H1 (cell line): ENCODE measurements around the gene FERMT1. TPM values are rescaled to one million over a fixed set of nuclear protein-coding genes. Genes with fewer than 3 reads are reported as not detected.

Experiments
- CTCF ChIA-PET: fragments of 300-600 bp; sonication (Branson Sonifier 250); formaldehyde crosslinking; loops from one replicate; lab custom pipeline; 2021; ENCODE audit not compliant: partially characterized antibody; lab: Charles Lee
- POLR2A ChIA-PET: fragments of 300-600 bp; sonication (Branson Sonifier 250); formaldehyde crosslinking; loops from one replicate; lab custom pipeline; 2021; ENCODE audit warnings: inconsistent platforms; ENCODE audit not compliant: partially characterized antibody; lab: Charles Lee
- DNase-seq, 2 experiments: peaks; one replicate each; pipeline versions ENCODE4 v3.0.0 to v3.0.0-alpha.2; 2010 to 2022; ENCODE audit warnings: low spot score in 2 of 2, low read depth in 1 of 2, mixed read lengths in 1 of 2
- FAIRE-seq: peaks from 2 replicates; lab custom pipeline; 2011; peaks lifted over from hg19 to GRCh38; lab: Jason Lieb, UNC
- H2AFZ ChIP-seq: 2 replicates; pipeline ENCODE4 v1.8.1; 2012; ENCODE audit warnings: low read length, inconsistent platforms
- H2AK5ac ChIP-seq: 2 replicates; pipeline ENCODE4 v1.6.1; 2013; ENCODE audit warnings: low read depth, low read length
- H2BK120ac ChIP-seq: replicated peaks from 2 replicates; pipeline ENCODE3; 2013; ENCODE audit warnings: low read depth, low read length, inconsistent platforms
- H2BK12ac ChIP-seq: 2 replicates; pipeline ENCODE4 v1.6.1; 2013; ENCODE audit warnings: low read depth, low read length
- H2BK15ac ChIP-seq: 2 replicates; pipeline ENCODE4 v1.6.1; 2013; ENCODE audit warnings: low read length
- H2BK20ac ChIP-seq: 2 replicates; pipeline ENCODE4 v1.6.1; 2013; ENCODE audit warnings: low read length
- H2BK5ac ChIP-seq: 2 replicates; pipeline ENCODE4 v1.6.1; 2013; ENCODE audit warnings: low read depth, low read length
- H3K14ac ChIP-seq: 2 replicates; pipeline ENCODE4 v1.6.1; 2013; ENCODE audit warnings: inconsistent platforms; ENCODE audit not compliant: insufficient read length
- H3K18ac ChIP-seq: 2 replicates; pipeline ENCODE4 v1.6.1; 2013; ENCODE audit warnings: low read length; ENCODE audit errors: extremely low read depth
- H3K23ac ChIP-seq: 2 replicates; pipeline ENCODE4 v1.6.1; 2013; ENCODE audit warnings: inconsistent platforms; ENCODE audit not compliant: insufficient read length
- H3K23me2 ChIP-seq: 2 replicates; pipeline ENCODE4 v1.6.1; 2013; ENCODE audit warnings: low read depth, low read length
- H3K27ac ChIP-seq: 2 replicates; pipeline ENCODE4 v1.6.1; 2011; ENCODE audit warnings: low read depth, low read length, inconsistent platforms
- H3K27me3 ChIP-seq, 4 experiments: replicated peaks in 1 of 4; 1 replicate in 1 of 4; 2 replicates in 3 of 4; pipeline versions ENCODE4 v1.6.1 to v1.8.1; 2011 to 2013; ENCODE audit warnings: low read length in 3 of 4, mild to moderate bottlenecking in 3 of 4, inconsistent platforms in 2 of 4, mixed read lengths in 2 of 4, moderate library complexity in 1 of 4; ENCODE audit not compliant: control insufficient read depth in 3 of 4, insufficient read depth in 3 of 4; ENCODE audit errors: extremely low read depth in 1 of 4
- H3K36me3 ChIP-seq, 4 experiments: 2 replicates each; pipeline versions ENCODE4 v1.6.1 to v1.8.1; 2011 to 2013; ENCODE audit warnings: mild to moderate bottlenecking in 4 of 4, low read length in 3 of 4, moderate library complexity in 2 of 4, control low read depth in 1 of 4, inconsistent platforms in 1 of 4; ENCODE audit not compliant: insufficient read depth in 4 of 4, control insufficient read depth in 2 of 4
- H3K4ac ChIP-seq: replicated peaks from 2 replicates; pipeline ENCODE3; 2013; ENCODE audit warnings: low read length, low read depth, mixed read lengths, inconsistent platforms; ENCODE audit not compliant: insufficient read length
- H3K4me1 ChIP-seq, 4 experiments: replicated peaks in 1 of 4; 1 replicate in 1 of 4; 2 replicates in 3 of 4; pipeline versions ENCODE4 v1.6.1 to v1.8.1; 2011 to 2013; ENCODE audit warnings: low read length in 3 of 4, inconsistent platforms in 2 of 4, mixed read lengths in 1 of 4; ENCODE audit not compliant: insufficient read depth in 4 of 4, control insufficient read depth in 3 of 4
- H3K4me2 ChIP-seq, 2 experiments: 2 replicates each; pipeline versions ENCODE4 v1.6.1 to v1.8.1; 2011 to 2013; ENCODE audit warnings: low read depth in 2 of 2, low read length in 2 of 2, control low read depth in 1 of 2, inconsistent platforms in 1 of 2, mild to moderate bottlenecking in 1 of 2; ENCODE audit not compliant: insufficient read depth in 1 of 2
- H3K4me3 ChIP-seq, 4 experiments: fragments of 200-600, 300-600 bp in 1 of 4; sonication (generic), shearing (Covaris generic), sonication (Bioruptor Twin) in 1 of 4; 2 replicates each; pipeline versions ENCODE4 v1.5.1 to v1.8.1; 2011 to 2016; ENCODE audit warnings: low read length in 4 of 4, low read depth in 3 of 4, control low read depth in 2 of 4, inconsistent platforms in 2 of 4, mild to moderate bottlenecking in 2 of 4, mixed read lengths in 1 of 4, moderate library complexity in 1 of 4; ENCODE audit not compliant: insufficient read depth in 2 of 4; ENCODE audit errors: extremely low read depth in 1 of 4
- H3K56ac ChIP-seq: replicated peaks from 2 replicates; pipeline ENCODE3; 2013; ENCODE audit warnings: low read depth, mild to moderate bottlenecking, mixed read lengths, low read length, inconsistent platforms; ENCODE audit not compliant: insufficient read length
- H3K79me1 ChIP-seq: 2 replicates; pipeline ENCODE4 v1.6.1; 2013; ENCODE audit warnings: low read depth, low read length, control low read depth
- H3K79me2 ChIP-seq, 2 experiments: 2 replicates each; pipeline versions ENCODE4 v1.6.1 to v1.8.1; 2012 to 2013; ENCODE audit warnings: low read length in 2 of 2, mild to moderate bottlenecking in 2 of 2, inconsistent platforms in 1 of 2; ENCODE audit not compliant: insufficient read depth in 2 of 2, control insufficient read depth in 1 of 2
- H3K9ac ChIP-seq, 4 experiments: replicated peaks in 1 of 4; 1 replicate in 1 of 4; 2 replicates in 3 of 4; pipeline versions ENCODE4 v1.6.1 to v1.8.1; 2011 to 2013; ENCODE audit warnings: low read depth in 3 of 4, low read length in 3 of 4, control low read depth in 2 of 4, mild to moderate bottlenecking in 2 of 4, moderate library complexity in 2 of 4, inconsistent platforms in 1 of 4; ENCODE audit errors: extremely low read depth in 1 of 4
- H3K9me3 ChIP-seq, 2 experiments: 2 replicates each; pipeline versions ENCODE4 v1.6.1 to v1.8.1; 2012 to 2013; ENCODE audit warnings: mild to moderate bottlenecking in 2 of 2, moderate library complexity in 2 of 2, control low read depth in 1 of 2, inconsistent platforms in 1 of 2, low read depth in 1 of 2, low read length in 1 of 2, mixed read lengths in 1 of 2; ENCODE audit not compliant: insufficient read depth in 2 of 2
- H4K20me1 ChIP-seq, 2 experiments: replicated peaks in 1 of 2; 2 replicates each; pipeline versions ENCODE3 to v1.8.1; 2011 to 2013; ENCODE audit warnings: inconsistent platforms in 2 of 2, low read length in 2 of 2, mild to moderate bottlenecking in 1 of 2; ENCODE audit not compliant: insufficient read depth in 2 of 2, control insufficient read depth in 1 of 2
- H4K5ac ChIP-seq: 2 replicates; pipeline ENCODE4 v1.6.1; 2013; ENCODE audit warnings: low read length, low read depth, mixed read lengths, inconsistent platforms; ENCODE audit not compliant: insufficient read length
- H4K8ac ChIP-seq: 2 replicates; pipeline ENCODE4 v1.8.0; 2013; ENCODE audit warnings: mild to moderate bottlenecking, moderate library complexity, low read length, inconsistent platforms; ENCODE audit not compliant: insufficient read depth; ENCODE audit errors: extremely low read depth
- H4K91ac ChIP-seq: replicated peaks from 2 replicates; pipeline ENCODE3; 2013; ENCODE audit warnings: low read length, mixed read lengths, inconsistent platforms; ENCODE audit not compliant: insufficient read length
- JUND ChIP-seq: IDR thresholded peaks from 2 replicates; pipeline ENCODE4 v1.6.1; 2011; ENCODE audit warnings: mild to moderate bottlenecking, improper control_type of control experiment, low read length
- SIN3A ChIP-seq, 2 experiments: IDR thresholded peaks in 1 of 2; conservative IDR thresholded peaks in 1 of 2; 2 replicates each; pipeline ENCODE4 v1.6.1; 2011 to 2012; ENCODE audit warnings: low read length in 2 of 2, improper control_type of control experiment in 1 of 2, low read depth in 1 of 2, mild to moderate bottlenecking in 1 of 2
- SP4 ChIP-seq: IDR thresholded peaks from 2 replicates; pipeline ENCODE4 v1.6.1; 2012; ENCODE audit warnings: low read length, inconsistent platforms
- WGBS, 2 experiments: shearing (Covaris generic) in 1 of 2; methylation state at CpG; one replicate each; pipeline versions ENCODE4 v1.1.6 to v1.1.7; 2013 to 2015; ENCODE audit warnings: low lambda C conversion rate in 2 of 2, mixed read lengths in 2 of 2, inconsistent platforms in 1 of 2, low coverage in 1 of 2, missing lambda C conversion rate in 1 of 2; ENCODE audit not compliant: insufficient replicate concordance in 2 of 2, insufficient coverage in 1 of 2, insufficient read length in 1 of 2; ENCODE audit errors: extremely low coverage in 1 of 2, missing lambda C conversion rate in 1 of 2; 5-methylcytosine and 5-hydroxymethylcytosine counted together
- polyA plus RNA-seq, 7 experiments: library from polyadenylated mRNA; depleted of rRNA in 3 of 7; stranded (reverse) in 5 of 7; unstranded in 2 of 7; fragments of >200 nt in 5 of 7; fragments of 200-250 nt in 2 of 7; gene quantifications; 1 replicate in 5 of 7; 2 replicates in 1 of 7; 4 replicates in 1 of 7; pipeline versions ENCODE4 v1.2.1 to v1.2.3, GENCODE V29; 2011 to 2013; ENCODE audit warnings: missing spikeins in 2 of 7, mixed read lengths in 2 of 7
- total RNA-seq: library from RNA; stranded (reverse); fragmentation: NEBNext Ultra II Directional; extraction: Animal tissue kit (Norgen Biotek cat#: 25700); gene quantifications from 2 replicates; pipeline ENCODE4 v1.2.1, GENCODE V29; 2021

FERMT1 gene
- total and polyA plus RNA-seq, 2 of the 8 experiments (the other 6 are each of a cell fraction or from before 2014, with no cell fraction given), result 4.2 to 17.8 TPM

DNA sequence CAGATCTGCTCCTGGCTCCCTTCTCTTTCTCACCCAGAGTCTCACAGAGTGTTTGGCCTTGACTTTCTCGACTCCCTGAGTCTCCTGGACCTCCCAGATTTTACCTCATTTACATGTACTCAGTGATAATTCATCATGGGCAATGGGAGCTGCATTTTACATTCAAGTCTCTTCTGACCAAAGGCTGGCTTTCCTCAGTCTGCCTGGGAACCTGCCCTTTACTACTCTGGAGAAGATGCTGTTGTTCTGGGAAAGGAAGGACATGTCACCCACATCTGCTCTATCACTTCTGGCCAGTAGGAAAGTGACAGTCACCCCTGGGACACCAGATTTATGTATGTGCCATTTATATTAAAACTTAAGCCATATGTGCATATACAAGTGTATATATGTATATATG is 76.4 kb downstream of the FERMT1 start:
- Histone ChIP-seq H3K79me2 (no peaks in the 10 kb centered on the region), H3K9me3 (no peaks in the 10 kb centered on the region), H3K36me3 (peaks cover 0 to under 1% (median 0%) of the 10 kb centered on the region in 4 experiments; a peak in 2 of 8 replicates), H3K27ac (no peak overlapping the region)
- WGBS, 2 experiments, result 75% methylated on average over 1 of the region's 1 CpG; no CpG with 5 or more reads in 1 of the 2 experiments
- CTCF ChIA-PET, result interaction anchor here (0.6 to 1.3 kb wide), 3 partner anchors 10 to 110 kb away, joined by 3 to 4 read pairs (median 4); no protein-coding TSS in a partner anchor
- TF ChIP-seq SP4 (no peak), SIN3A (conservative IDR thresholded peaks at IDR 0.05 in 1 of 2, IDR thresholded peaks at IDR 0.05 in 1 of 2; ENCODE audit: low read depth in 1 of 2, low read length in 2 of 2) (no peak), JUND (no peak)
- TF ChIP-seq, all 59 proteins: peak for 0
- Histone ChIP-seq H2BK120ac (no peak overlapping the region), H2BK12ac (no peak overlapping the region), H2BK20ac (no peak overlapping the region), H3K4me2 (no peak overlapping the region), H2BK5ac (no peak overlapping the region), H3K4me3 (no peak overlapping the region), H3K18ac (no peak overlapping the region), H3K14ac (no peak overlapping the region), H3K9ac (no peak overlapping the region), H4K91ac (no peak overlapping the region), H3K23ac (no peak overlapping the region), H2BK15ac (no peak overlapping the region), H4K8ac (no peak overlapping the region), H3K4ac (no peak overlapping the region), H4K5ac (no peak overlapping the region), H2AFZ (no peak overlapping the region), H3K79me1 (no peaks in the 10 kb centered on the region), H4K20me1 (no peaks in the 10 kb centered on the region), H3K27me3 (peaks cover 9 to 21% (median 16%) of the 10 kb centered on the region in 4 experiments), H3K56ac (no peak overlapping the region), H3K23me2 (no peaks in the 10 kb centered on the region; the same call in 1 of the 2 replicates), H2AK5ac (no peak overlapping the region), H3K4me1 (peaks cover 0 to under 1% (median 0%) of the 10 kb centered on the region in 4 experiments; a peak in 2 of 7 replicates)
- DNase-seq, result no peak
- POLR2A ChIA-PET, result no interaction called here
- FAIRE-seq, result no peak
